GM18498 (cell line): ENCODE measurements around the gene SH3D19.
"Not testable (repeated sequence)": the region's sequence is repeated elsewhere in the genome, so short reads cannot be mapped to it uniquely, and the experiment has no call there.

ENCODE experiments used
- ATAC-seq: cut with Tn5 transposase; IDR thresholded peaks from one replicate; pipeline ENCODE4 v1.9.1; 2021; ENCODE audit warnings: mild to moderate bottlenecking, moderate library complexity; ENCODE audit not compliant: unreplicated experiment

The SH3D19 gene

DNA sequence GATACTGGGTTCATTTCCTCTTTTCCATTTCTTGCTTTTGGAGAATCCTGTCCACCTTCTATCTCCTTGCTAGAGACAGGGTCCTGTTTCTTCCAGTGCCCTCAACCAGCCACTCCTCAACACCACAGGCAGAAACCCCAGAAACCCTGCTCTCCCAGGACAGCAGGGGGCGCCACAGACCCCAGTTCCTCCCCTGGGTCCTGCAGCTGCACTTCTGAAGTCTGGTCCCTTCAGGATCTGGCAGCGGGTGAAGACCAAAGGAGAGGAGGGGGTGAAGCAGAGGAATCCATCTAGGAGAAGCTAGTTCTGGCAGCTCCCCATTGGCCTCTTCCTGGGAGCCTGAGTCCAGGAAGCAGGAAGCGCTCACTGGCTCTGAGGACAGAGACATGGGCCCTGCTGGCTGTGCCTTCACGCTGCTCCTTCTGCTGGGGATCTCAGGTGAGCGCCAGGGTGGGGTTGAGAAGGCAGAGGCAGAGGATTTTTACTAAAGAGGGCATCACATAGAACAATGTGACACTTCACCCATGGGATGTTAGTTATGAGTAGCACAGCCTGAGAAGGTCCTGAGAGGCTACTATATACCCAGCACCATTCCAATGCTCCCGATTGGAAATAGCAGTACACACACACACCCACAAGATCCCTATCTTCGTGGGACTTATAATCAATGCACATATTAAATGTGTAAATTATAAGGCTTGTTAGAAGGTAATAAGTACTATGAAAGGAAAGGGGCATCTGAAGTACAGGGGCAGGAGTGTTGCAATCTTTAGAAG, 48.4 kb downstream of the SH3D19 start, which contains the start of gene PRSS48:
PRSS48 (plus strand) TSS at position 375 of the 776 bp plus-strand sequence; CDS start at position 387, 12 bp downstream.
- no peak for ATAC-seq

DNA sequence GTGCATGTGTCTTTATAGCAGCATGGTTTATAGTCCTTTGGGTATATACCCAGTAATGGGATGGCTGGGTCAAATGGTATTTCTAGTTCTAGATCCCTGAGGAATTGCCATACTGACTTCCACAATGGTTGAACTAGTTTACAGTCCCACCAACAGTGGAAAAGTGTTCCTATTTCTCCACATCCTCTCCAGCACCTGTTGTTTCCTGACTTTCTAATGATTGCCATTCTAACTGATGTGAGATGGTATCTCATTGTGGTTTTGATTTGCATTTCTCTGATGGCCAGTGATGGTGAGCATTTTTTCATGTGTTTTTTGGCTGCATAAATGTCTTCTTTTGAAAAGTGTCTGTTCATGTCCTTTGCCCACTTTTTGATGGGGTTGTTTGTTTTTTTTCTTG, 56.5 kb downstream of the SH3D19 start:
- ATAC-seq: not testable (repeated sequence)

DNA sequence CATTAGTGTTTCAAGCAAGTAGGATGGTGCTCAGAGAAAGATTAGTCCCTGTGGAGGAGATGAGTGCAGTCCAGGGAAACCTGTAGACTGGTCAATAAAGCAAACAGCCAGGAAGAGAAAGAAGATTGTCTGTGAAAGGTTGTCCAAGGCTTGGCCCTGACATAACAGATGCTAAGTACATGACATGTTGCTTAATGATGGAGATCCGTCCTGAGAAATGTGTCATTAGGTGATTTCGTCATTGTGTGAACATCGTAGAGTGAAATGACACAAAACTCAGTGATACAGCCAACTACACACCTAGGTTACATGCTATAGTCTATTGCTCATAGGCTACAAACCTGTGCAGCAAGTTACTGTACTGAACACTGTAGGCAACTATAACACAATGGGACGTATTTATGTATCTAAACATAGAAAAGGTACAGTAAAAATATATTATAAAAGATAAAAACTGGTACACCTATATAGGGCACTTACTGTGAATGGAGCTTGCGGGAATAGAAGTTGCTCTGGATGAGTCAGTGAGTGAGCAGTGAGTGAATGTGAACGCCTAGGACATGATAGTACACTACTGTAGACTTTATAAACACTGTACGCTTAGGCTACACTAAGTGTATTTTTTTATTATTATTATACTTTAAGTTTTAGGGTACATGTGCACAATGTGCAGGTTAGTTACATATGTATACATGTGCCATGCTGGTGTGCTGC, 57.4 kb downstream of the SH3D19 start:
- ATAC-seq: no peak

DNA sequence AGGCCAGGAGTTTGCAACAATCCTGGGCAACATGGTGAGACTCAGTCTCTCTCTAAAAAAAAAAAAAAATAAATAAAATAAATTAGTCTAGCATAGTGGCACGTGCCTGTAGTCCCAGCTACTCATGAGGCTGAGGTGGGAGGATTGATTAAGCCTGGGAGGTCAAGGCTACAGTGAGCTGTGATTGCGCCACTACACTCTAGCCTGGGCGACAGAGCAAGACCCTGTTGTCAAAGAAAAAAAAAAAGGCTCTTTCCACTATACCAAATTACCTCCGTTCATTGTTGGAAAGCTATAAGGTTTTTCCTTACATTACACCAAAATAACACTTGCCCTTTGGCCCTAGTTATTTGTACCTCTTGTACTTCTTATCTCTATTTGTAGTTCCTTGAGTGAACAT, 58.3 kb downstream of the SH3D19 start:
- no peak for ATAC-seq

DNA sequence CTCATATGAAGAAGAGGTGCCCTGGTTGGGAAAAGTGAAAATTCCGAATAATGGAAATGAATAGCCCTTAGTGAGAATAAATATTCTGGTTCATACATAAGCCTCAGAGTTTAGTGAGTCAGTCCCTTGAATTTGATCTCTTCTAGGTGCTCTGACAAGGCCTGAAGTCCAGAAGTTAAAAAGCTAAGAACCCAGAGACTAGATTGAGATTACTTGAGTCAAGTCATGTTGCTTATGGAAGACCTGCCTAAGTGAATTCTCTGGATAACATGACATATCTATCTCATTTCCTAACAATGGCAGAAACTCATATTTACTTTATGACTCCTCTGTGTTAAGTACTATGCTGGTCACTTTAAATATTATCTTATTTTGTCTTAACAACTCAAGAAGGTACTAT, 58.9 kb downstream of the SH3D19 start:
- ATAC-seq: no peak

DNA sequence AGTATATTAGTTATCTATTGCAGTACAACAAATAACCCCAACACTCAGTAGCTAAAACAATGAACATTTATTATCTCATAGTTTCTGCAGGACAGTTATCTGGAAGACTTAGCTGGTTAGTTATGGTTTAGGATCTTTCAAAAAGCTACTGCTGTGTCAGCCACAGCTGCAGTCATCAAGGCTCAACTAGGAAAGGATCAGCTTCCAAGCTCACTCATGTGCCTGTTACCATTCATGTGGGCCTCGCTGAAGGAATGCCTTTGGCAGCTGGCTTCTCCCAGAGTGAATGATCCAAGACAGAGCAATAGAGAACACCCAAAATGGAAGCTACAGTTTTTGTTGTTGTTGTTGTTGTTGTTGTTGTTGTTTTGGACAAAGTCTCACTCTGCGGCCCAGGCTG, 62.0 kb downstream of the SH3D19 start:
- ATAC-seq: no peak

DNA sequence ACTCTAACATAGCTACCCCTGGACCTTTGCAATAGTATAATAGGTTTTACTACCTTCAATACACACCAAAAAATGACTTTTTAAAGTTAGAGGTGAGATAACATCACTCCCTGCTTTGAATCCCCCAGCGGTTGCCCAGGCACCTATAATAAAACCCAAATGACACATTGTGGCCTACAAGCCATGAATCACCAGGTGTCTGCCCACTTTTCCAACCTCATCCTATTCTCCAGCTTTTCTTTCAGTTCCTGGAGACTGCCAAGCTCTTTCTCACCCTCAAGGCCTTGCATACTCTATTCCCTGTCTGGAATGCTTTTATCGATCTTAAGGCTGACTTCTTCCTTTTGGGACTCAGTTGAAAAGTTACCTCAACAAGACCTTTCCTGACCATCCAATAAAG, 64.9 kb downstream of the SH3D19 start:
- ATAC-seq: no peak

DNA sequence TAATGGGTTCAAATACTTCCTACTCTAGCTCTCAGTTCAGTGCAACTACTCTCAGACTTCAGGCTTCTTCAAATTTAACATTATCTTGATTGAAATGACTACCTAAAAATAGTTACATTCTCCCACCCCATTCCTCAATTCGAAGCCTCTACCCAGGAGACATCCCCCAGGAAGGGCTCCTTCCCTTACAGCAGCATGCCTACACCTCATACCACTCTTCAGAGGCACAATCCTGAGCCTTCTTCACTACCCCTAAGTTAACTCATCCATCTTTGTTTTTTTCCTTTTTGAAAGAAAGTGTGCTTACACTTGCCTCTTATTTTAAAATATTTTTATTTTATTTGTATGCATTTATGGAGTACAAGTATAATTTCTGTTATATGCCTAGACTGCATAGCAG, 65.7 kb downstream of the SH3D19 start:
- no peak for ATAC-seq

DNA sequence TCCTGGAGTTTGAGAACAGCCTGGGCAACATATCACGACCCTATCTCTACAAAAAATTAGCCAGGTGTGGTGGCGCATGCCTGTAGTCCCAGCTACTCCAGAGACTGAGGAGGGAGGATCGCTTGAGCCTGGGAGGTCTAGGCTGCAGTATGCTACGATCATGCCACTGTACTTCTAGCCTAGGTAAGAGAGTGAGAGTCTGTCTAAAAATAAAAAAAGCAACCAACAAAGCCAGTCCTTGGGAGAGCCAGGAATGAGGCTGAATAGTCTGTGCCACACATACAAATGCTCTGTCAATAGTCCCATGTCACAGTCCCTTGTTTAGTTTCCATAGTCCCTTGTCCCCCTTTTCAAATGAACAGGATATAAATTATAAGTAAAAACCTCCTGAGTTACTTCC, 67.7 kb downstream of the SH3D19 start:
- no peak for ATAC-seq

DNA sequence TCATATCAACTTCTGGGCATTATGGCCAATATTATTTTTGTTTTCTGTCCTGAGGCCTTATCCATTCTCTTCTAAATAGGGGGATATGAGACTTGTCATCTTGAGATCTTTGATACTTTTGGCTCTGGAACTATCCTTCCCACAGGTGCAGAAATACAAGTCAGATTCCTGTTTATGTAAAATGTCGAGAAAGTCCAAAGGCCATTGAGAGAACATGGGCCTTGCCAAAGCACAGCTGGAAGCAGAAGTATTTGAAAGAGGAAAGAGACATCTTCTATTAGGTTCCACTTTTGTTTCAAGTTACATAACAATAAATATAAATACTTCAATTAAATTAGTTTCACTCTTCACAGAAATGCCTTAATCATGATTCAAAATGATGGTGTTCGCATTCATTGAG, 69.3 kb downstream of the SH3D19 start:
- no peak for ATAC-seq

DNA sequence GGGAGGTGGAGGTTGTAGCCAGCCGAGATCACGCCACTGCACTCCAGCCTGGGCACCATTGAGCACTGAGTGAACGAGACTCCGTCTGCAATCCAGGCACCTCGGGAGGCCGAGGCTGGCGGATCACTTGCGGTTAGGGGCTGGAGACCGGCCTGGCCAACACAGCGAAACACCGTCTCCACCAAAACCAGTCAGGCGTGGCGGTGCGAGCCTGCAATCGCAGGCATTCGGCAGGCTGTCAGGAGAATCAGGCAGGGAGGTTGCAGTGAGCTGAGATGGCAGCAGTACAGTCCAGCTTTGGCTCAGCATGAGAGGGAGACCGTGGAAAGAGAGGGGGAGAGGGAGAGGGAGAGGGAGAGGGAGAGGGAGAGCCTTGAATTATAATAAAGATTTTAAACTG, 69.7 kb downstream of the SH3D19 start:
- ATAC-seq: not testable (repeated sequence)

DNA sequence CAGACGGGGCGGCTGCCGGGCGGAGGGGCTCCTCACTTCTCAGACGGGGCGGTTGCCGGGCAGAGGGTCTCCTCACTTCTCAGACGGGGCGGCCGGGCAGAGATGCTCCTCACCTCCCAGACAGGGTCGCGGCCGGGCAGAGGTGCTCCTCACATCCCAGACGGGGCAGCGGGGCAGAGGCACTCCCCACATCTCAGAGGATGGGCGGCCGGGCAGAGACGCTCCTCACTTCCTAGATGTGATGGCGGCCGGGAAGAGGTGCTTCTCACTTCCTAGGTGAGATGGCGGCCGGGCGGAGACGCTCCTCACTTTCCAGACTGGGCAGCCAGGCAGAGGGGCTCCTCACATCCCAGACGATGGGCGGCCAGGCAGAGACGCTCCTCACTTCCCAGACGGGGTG, 70.2 kb downstream of the SH3D19 start:
- not testable (repeated sequence) for ATAC-seq

DNA sequence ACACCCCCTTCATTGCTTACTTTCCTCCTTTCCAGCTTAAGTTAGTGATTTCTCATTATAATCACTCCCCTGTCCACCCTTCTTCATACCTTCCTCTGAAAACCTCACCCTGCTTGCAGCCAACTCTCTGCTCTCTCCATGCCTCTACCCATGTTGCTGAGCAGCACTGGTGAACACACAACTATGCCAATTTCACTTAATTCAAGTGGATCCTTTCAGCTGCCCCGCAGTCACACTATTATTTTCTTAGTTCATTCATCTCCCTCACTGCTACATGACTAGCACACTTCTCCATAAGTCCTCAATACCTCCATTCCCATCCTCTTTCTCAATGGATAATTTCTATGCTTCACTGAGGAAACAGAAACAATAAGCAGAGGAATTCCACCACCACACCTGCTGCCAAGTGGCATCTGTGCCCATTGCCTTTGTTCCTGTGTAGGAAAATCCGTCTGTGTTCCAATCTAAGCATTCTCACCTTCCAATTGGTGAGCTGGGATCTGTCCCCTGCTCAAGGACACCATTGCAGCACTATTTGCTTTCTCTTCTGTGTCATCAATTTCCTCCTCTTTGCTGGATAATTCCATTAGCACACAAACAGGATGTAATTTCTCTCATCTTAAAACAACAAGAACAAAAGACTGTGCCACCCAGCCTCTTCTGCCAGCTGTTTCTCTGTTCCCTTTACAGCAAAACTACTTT, 73.7 kb downstream of the SH3D19 start:
- ATAC-seq: no peak

DNA sequence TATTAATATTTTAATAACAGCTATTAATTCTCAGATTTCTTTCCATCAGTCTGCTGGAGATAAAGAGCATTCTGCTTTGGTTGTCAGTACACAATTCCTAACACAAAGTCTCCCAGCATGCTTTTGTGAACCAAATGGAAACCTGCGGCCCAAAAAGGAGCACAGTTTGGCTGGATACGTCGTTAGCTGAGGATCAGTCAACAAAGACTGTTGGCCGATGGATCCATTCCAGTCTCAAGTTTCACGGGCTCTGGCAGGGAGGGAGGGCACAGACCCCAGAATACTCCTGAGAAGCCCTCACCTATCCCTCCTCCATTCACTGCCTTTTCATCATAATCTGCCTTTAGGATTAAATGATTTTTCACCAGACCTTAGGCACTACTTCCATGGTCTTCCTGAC, 74.7 kb downstream of the SH3D19 start:
- no peak for ATAC-seq

DNA sequence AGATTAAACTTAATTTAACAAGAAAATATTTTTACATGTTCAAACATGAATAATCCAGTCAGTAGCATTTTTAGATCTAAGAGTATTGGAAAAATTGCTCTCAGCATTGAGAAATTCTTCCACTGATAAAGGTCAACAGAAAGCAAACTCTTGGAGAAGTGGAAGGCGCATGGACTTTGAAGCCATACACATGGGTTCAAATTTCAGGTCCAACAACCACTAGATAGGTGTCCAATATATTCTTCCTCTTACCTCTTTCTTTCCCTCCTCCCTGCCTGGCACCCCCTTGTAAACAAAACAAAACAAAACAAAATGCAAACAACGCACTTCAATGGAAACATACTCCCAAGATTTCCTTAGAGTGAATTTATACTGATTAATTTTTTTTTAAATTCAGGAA, 76.9 kb downstream of the SH3D19 start:
- no peak for ATAC-seq

DNA sequence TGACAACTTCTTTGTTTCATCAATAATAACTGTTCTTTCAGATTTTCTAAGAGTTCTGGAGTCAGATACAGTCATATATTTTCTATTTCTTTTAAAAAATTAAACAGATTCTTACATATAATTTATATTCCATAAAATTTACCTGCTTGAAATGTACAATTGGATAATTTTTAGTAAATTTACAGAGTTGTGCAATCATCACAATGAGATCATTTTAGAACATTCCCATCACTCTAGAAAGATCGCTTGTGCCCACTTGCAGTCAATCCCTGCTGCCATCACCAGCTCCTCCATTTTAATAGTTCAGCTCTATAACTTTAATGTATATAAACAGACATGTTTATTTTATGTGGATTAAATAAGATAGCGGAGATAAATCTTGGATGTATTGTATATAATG, 78.0 kb downstream of the SH3D19 start:
- no peak for ATAC-seq

DNA sequence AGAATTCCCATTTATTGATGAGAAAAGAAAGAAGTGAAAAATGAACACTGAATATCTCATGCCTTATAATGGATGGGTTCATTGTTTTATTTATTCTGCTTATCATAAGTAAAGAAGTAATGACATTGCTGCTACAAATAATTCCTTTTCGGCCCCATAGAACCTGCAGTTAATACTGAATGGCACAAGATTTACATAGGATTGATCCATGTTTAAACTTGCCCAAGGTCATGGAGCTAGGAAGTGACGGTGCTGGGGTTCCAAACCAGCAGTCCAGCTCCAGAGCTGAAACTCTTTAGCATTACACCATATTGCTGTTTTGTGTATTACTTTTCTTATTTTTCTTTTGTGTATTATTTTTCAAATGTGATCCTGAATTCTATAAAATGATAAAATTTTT, 78.7 kb downstream of the SH3D19 start:
- no peak for ATAC-seq

DNA sequence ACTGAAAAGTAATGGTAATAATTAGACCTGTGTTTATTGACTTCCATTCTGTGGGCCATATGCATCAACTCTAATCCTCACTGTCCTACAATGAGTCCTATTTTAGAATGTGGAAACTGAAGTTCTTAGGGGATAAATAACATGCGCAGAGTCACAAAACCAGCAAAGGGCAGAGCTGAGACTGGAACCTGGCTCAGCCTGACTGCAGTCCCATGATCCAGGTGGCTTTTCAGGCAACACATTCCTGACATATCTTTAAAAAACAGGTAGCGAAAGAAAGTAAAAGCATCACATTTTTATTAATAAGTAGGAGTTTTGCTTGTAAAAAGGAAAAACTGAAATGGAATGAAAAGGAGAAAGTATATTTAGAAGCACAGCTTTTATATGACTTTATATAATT, 83.1 kb downstream of the SH3D19 start:
- ATAC-seq: no peak

DNA sequence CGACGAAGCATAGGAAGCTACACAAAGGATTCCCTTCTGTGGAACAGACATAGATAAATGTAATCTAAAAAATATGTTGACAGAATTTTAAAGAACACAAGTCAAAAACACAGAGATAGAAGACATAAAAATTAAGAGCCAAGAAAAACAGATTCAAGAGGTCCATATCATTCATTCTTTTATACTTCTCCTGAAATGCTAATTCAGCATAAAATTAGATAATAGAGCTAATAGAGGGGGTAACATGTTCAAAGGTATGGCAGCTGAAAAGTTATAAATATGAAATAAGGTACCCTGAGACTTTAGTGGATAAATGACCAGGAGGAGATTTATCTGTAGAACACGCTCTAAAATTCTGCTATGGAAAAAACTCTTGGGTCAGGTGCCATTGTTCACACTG, 85.8 kb downstream of the SH3D19 start:
- no peak for ATAC-seq

DNA sequence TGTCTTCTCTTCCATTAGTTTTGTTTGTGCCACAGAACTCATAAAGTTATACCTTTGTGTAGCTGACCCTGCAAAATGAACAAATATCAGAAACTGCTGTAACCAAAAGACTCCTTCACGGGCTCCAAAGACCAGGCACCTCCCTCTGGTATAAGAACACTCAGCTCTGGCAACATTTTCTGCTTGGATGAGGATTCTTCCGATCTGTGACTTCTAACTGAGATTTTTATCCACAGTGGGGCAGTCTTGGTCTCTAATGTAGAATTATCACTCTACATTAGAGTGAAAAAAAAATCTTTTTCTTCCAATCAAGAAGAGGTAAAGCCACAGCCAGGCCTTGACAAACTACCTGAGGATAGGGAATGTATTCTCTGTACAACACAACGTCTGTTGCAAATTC, 86.9 kb downstream of the SH3D19 start:
- ATAC-seq: no peak

DNA sequence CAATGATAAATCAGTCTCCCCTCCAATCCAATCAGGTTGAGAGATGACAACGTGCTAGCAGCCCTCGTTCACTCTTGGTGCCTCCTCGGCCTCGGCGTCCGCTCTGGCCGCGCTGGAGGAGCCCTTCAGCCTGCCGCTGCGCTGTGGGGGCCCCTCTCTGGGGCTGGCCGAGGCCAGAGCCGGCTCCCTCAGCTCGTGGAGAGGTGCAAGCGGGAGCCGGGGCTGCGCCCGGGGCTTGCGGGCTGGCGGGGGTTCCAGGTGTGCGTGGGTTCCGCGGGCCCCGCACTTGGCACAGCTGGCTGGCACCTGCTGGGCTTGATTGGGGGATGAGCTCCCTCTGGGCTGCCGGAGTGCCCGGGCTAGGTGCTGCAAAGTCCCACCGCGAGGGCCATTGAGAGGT, 89.4 kb downstream of the SH3D19 start:
- no peak for ATAC-seq

DNA sequence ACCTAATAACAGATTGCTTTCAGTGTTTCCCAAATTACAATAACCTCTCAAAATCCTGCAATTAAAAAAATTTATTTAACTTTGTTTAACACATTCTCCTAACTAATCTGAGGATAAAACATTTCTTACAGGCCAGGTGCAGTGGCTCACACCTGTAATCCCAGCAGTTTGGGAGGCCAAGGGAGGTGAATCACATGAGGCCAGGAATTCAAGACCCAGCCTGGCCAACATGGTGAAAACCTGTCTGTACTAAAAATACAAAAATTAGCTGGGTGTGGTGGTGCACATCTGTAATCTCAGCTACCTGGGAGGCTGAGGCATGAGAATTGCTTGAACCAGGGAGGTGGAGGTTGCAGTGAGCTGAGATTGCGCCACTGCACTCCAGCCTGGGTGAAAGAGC, 90.0 kb downstream of the SH3D19 start:
- ATAC-seq: not testable (repeated sequence)
